Right ventricle myocardium inferior (tissue), 1 donor: ENCODE results near the gene SYNE2. TPM values are rescaled to one million over a fixed set of nuclear protein-coding genes. Genes with fewer than 3 reads are reported as not detected.
"Not testable (repeated sequence)": the region's sequence is repeated elsewhere in the genome, so short reads cannot be mapped to it uniquely, and the experiment has no call there.

ENCODE experiments used
- ATAC-seq: fragments of 200-7000 bp; cut with Tn5 transposase; one replicate; pipeline ENCODE4 v1.9.1; 2020; ENCODE audit warnings: mild to moderate bottlenecking, moderate library complexity
- DNase-seq: peaks from one replicate; pipeline ENCODE4 v3.0.0; 2021; ENCODE audit errors: missing footprints
- intact Hi-C: fragments of 100-400 bp; cut with DNase I; formaldehyde crosslinking; loops from one replicate; pipeline ENCODE4 v1.11.0; 2022
- total RNA-seq: library from RNA; stranded (reverse); fragmentation: NEBNext Ultra II Directional; extraction: Animal tissue kit (Norgen Biotek cat#: 25700); gene quantifications from one replicate; pipeline ENCODE4 v1.2.1, GENCODE V29; 2021
- donor health status: DM: no; HTN: yes; CAD: no; lungs with severe emphysema.

The SYNE2 gene
- total RNA-seq, 1 donor from 2014 or later, result 191 TPM

DNA sequence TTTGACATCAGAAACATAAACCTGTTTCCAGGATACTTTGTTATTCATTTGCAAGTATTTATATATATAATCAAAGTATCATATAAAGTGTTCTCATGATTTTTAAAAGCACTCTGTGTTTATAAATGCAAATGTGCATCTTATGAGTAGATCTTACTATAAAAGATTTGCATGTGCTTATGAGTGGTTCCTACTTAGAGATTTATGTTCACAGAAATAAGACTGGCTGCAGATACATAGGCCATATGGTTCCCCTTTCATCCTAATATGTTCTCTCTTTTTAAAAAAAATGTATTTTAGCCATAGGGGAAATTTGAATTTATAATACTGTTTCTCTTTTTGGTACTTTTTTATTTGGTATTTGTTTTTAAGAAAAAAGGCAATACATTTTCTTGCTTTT is 267.2 kb downstream of the SYNE2 start:
- intact Hi-C loops, result loop anchor here (5.0 kb wide), 1 partner anchor 172 kb away; the partner anchor contains the start of gene ESR2
- DNase-seq (no peak), ATAC-seq (no peak)

DNA sequence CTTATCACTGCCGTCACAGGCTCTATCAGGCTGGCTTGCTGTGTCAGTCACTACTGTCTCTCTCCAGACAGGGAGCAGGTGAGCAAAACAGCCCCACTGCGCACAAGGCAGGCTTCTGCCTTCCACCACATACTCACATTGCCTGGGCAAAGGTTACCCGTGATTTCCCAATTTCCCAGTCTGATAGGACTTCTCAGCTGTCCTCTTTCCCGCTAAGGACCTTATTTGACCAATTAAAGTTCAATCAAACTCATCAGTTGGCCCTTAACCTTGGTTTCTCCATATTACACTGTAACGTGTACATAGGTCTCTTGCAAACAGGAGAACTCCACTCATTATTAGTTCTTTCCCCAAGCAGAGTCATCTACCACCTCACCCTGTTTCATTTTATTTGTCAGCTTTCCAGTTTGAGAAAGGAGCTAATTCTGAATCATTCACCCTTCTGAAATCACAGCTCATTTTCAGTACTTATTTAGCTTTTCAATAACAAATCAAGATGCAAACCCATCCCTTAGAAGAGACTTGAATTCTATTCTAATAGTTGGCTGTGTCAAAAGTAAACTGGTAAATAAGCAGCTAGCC is 270.5 kb downstream of the SYNE2 start:
- no peak for ATAC-seq
- DNase-seq, result no peak
- intact Hi-C loops, result no loop called here

DNA sequence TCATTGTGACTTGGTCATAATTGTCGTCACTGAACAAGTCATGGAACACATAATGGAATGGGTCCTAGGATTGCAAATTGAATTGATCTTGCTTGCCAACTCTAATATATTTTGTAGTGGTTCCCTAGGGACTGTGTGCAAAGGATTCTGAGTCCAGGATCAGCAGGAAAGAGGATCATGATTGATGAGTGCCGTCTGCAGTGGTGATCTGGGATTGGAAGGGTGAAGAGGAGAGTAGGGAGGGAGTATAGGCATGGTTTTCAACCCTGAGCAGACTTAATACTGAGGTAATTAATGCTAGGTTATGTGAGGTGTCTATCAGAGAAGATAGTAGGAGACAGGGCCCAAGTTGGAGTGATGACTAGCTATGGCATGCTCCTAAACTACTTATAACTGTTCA is 272.5 kb downstream of the SYNE2 start:
- ATAC-seq (no peak), DNase-seq (no peak)
- intact Hi-C loops, result no loop called here

DNA sequence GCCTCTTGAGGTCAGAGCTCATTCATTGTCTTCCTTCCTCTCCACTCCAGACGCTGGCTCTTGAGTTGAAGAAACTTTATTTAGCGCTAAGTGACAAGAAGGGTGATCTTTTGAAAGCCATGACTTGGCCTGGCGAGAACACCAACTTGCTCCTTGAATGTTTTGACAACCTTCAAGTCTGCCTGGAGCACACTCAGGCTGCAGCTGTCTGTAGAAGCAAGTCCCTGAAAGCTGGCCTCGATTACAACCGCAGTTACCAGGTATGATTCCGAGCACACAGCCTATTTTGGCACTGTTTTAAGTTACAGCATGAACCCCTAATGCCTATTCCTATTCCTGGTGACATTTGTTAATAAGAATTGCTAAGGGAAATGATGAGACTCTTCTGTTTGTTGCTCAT is 273.7 kb downstream of the SYNE2 start:
- ATAC-seq (no peak), DNase-seq (no peak)
- intact Hi-C loops, result no loop called here

- ATAC-seq (no peak), DNase-seq (no peak)
- intact Hi-C loops, result loop anchor here (5.0 kb wide), 1 partner anchor 160 kb away; no protein-coding TSS in a partner anchor
These were observed 285.0 kb downstream of the SYNE2 start for GRCh38 chr14:64137657-64138290.

GRCh38 chr14:64147126-64147790 is 294.5 kb downstream of the SYNE2 start:
- DNase-seq (no peak), ATAC-seq (no peak)
- intact Hi-C loops, result loop anchor here (10.0 kb wide), 1 partner anchor 142 kb away; no protein-coding TSS in a partner anchor

- ATAC-seq (no peak), DNase-seq (no peak)
- intact Hi-C loops, result loop anchor here (10.0 kb wide), 1 partner anchor 145 kb away; no protein-coding TSS in a partner anchor
These were observed 297.1 kb downstream of the SYNE2 start for GRCh38 chr14:64149921-64150320.

GRCh38 chr14:64158608-64159007 is 305.8 kb downstream of the SYNE2 start:
- intact Hi-C loops, result loop anchor here (2.0 kb wide), 1 partner anchor 136 kb away; the partner anchor contains the start of gene ESR2
- ATAC-seq, result no peak
- no peak for DNase-seq

DNA sequence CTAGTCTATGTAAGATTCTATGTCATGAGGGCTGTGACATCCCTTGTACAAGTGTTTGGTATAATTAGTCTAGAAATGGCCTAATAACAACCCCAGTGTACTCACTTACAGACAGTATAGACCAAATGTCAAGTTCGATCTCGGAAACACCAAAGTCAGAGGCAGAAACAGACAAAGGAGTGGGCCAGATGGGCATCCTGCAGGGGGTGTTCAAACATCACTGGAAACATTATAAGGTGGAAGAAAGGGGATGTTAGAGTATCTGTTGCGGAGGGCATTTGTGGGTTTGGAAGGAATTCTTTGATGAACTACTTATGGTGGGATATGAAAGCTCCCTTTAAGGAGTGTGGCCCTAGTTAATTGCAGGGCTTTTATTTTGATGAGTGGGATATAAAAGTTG is 306.8 kb downstream of the SYNE2 start:
- intact Hi-C loops, result loop anchor here (2.0 kb wide), 1 partner anchor 135 kb away; the partner anchor contains the start of gene ESR2
- DNase-seq (no peak), ATAC-seq (no peak)

- ATAC-seq, result no peak
- intact Hi-C loops, result no loop called here
- DNase-seq, result no peak
These were observed 317.4 kb downstream of the SYNE2 start for GRCh38 chr14:64170181-64170580.

DNA sequence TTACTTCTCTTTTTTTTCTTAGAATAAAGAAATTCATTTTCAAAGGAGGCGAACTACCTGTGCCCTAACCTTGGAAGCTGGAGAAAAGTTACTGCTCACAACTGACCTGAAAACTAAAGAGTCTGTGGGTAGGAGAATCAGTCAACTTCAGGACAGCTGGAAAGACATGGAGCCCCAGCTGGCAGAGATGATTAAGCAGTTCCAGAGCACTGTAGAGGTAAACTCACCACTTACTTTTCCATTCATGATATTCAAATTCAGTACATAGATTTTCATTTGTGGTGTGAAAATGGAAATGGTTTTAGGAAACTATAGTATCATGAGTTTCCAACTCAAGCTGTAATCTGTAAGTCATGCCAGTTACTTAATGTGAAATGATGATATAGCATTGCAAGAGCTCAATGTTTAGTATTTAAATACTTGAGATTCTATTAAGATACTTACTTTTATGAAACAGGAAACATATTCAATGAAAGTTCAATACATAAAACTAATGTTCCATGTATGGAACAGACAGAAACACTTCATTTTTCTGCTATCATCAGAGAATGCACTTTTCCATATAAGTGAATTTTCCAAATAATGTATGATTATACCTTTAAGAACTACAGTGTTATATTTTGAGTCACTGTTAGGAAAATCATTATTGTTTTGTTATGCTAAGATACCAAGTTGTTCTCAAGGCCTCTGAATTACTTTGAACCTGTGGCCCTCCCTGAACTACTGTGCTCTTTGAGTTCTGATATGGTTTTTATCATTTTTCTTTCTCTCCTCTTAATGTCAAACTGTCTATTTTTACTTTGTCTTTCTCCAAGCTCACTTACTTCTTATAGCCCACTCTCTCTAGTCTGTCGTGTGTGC is 322.3 kb downstream of the SYNE2 start:
- ATAC-seq, result no peak
- no peak for DNase-seq
- intact Hi-C loops, result no loop called here

DNA sequence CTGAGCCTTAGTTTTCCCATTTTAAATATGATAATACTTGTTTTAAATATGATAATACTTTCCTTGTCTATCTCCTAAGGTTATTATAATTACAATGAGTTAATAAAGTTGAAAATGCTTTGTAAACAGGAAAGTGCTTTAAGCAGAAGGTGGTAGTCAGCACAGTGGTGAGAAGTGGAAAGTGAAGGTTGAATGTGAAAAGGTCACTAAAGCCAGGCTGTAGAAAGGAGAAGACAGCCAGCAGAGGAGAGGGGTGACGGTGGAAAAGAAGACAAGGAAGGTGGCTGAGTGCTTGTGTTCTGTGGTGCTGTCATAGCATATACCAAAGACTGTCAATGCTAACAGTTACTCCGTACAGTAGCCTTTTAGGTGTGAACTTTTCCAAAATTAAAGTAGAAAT is 323.5 kb downstream of the SYNE2 start:
- intact Hi-C loops, result no loop called here
- ATAC-seq, result no peak
- no peak for DNase-seq

DNA sequence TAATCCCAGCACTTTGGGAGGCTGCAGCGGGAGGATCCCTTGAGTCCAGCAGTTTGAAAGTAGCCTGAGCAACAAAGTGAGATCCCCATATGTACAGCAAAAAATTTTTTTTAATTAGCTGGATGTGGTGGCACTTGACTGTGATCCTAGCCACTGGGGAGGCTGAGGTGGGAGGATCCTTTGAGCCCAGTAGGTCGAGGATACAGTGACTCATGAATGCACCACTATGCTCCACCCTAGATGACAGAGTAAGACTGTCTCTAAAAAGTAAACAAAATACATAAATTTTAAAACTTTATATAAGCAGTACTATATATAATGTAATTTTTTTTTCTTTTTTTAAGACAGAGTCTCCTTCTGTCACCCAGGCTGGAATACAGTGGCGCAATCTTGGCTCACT is 326.0 kb downstream of the SYNE2 start:
- no peak for DNase-seq
- ATAC-seq, result no peak
- intact Hi-C loops, result no loop called here

GRCh38 chr14:64182908-64183307 is 330.1 kb downstream of the SYNE2 start:
- DNase-seq, intact Hi-C loops, ATAC-seq: not testable (repeated sequence)

DNA sequence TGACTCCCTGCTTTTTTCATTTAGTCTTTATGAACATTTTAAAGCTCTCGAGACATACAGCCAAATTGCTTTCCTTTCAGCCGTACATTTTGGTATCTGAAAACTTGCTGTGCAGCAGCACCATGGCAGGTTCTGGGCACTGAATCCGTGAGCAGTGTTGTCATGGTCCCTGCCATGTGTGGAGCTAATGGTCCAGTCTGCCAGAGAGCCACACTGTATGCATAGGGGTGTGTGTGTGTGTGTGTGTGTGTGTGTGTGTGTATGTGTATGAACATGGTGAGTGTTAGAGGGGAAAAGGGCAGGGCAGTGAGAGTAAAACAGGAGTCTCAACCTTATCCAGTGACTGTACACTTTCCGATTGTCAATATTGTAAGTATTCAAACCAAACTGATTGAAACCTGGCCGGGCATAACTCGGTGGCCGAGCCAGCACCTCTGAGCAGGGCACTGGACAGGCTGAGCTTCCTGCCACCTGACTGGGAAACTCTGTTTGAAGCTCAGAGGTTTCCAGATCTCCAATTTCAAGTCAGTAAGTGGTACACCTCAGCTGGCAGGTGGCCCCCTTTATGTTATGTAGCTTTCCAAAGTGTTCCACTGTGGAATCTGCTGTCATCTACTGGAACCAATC is 331.4 kb downstream of the SYNE2 start:
- DNase-seq (no peak), ATAC-seq (no peak)
- intact Hi-C loops, result no loop called here

- intact Hi-C loops, result no loop called here
- no peak for DNase-seq
- ATAC-seq, result no peak
These were observed 332.4 kb downstream of the SYNE2 start for GRCh38 chr14:64185184-64185583.

DNA sequence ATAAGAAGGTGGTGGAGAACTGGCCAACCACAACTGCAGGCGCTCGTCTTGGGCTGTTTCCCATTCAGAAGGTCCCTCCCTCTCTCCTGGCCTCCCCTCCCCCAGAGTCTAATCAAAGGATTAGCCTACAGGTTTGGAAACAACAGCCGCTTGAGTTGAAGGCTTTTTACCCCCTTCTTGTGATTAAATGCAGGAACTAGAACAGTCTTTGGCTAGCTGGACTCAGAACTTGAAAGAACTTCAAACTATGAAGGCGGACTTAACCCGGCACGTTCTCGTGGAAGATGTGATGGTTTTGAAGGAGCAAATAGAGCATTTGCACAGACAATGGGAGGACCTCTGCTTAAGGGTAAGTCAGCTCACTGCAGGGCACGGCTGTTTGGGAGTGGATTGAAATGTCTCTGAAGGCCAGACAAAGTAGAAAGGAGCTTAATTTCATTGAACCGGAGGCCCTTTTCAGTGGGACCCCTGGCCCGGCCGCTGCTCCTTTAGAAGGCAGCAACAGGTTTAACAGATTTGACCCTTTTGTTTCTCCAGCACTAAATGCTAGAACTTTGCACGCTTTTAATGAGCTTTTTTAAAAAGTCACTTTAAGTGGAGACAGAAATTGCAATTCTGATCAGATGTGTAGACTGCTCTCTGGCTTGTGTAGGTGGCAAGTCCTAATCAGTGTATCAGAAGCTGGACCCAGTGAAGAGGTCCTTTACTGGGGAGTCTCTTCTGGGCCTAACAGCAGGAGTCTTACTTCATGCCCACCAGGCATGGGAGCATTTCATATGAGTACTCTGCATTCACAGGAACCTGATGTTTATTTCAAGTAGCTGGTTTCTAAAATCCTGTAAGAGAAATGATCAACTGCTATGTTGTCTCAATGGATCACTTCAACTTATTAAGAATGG is 333.7 kb downstream of the SYNE2 start:
- intact Hi-C loops, result no loop called here
- ATAC-seq, result no peak
- DNase-seq, result no peak

DNA sequence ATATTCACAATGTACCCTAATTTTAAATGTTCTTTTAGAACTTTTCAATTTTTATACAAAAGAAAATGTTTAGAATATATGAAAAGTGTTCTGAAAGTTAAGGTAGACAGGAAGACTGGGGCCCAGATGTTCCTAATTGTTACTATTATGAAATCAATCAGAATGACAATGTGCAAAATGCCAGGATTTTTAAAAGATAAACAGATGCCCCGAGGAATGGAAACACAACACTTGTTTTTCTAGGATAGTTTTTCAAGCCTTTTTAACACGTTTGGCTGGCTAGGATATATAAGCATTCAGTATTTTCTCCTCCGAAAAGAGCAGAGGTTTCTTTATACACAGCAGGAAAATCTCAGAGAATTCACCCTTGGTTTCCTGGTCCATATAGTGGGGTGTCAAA is 334.5 kb downstream of the SYNE2 start:
- ATAC-seq (no peak), DNase-seq (no peak)
- intact Hi-C loops, result no loop called here
